ENCODE measurements around the gene DECR2. TPM values are rescaled to one million over a fixed set of nuclear protein-coding genes. Genes with fewer than 3 reads are reported as not detected.
A peak's percentile ranks its signal among the peaks of the same experiment; 100 is the strongest.

The DECR2 gene
- total and polyA plus RNA-seq, 11 donors = 6.9 to 20.6 (median 12.2) TPM

- DNase-seq (no peak), ATAC-seq (no peak)
- Histone ChIP-seq H3K27me3 (no peaks in the 10 kb centered on the region), H3K36me3 (peaks cover 0 to 7% (median 0%) of the 10 kb centered on the region in 9 donors), H3K4me3 (no peak overlapping the region), H3K9me3 (no peaks in the 10 kb centered on the region), H3K27ac (no peak overlapping the region), H3K4me1 (peaks cover 0 to 14% (median 4%) of the 10 kb centered on the region in 12 donors)
- intact Hi-C loops (cut with DNase I) = no loop called here
- TF ChIP-seq CTCF (IDR thresholded peaks at IDR 0.05) = no peak
- TF ChIP-seq POLR2A (IDR thresholded peaks at IDR 0.05) = no peak
- 89 to 92% (median 92%) methylated on average over 22 to 27 of the region's 27 CpGs for WGBS, 4 donors
These were observed 4.1 kb downstream of the DECR2 start for GRCh38 chr16:405548-406506.

GRCh38 chr16:407253-407652 is 5.6 kb downstream of the DECR2 start:
- Histone ChIP-seq H3K4me1 (peaks cover 0 to 6% (median 2%) of the 10 kb centered on the region in 12 donors), H3K27ac (no peak overlapping the region), H3K27me3 (no peaks in the 10 kb centered on the region), H3K9me3 (no peaks in the 10 kb centered on the region), H3K4me3 (no peak overlapping the region), H3K36me3 (peaks cover 0 to 19% (median 0%) of the 10 kb centered on the region in 9 donors)
- 89 to 95% (median 91%) methylated on average over 7 to 16 of the region's 16 CpGs; no CpG with 5 or more reads in 1 of the 4 donors for WGBS, 4 donors
- DNase-seq (no peak), ATAC-seq (no peak)
- intact Hi-C loops (cut with DNase I) = no loop called here
- TF ChIP-seq POLR2A (IDR thresholded peaks at IDR 0.05) (no peak), CTCF (IDR thresholded peaks at IDR 0.05) (no peak)

- Histone ChIP-seq H3K27ac (no peak overlapping the region), H3K4me3 (no peak overlapping the region), H3K9me3 (no peaks in the 10 kb centered on the region), H3K36me3 (peaks cover 0 to 19% (median 0%) of the 10 kb centered on the region in 9 donors), H3K4me1 (no peaks in the 10 kb centered on the region), H3K27me3 (no peaks in the 10 kb centered on the region)
- DNase-seq (no peak), ATAC-seq (peak in 1 of 4 donors; percentile 25)
- 92 to 95% (median 93%) methylated on average over 25 to 36 of the region's 36 CpGs for whole genome bisulfite sequencing, 4 donors
- intact Hi-C loops (cut with DNase I) = no loop called here
- TF ChIP-seq CTCF (IDR thresholded peaks at IDR 0.05) = no peak
- no peak for TF ChIP-seq POLR2A (IDR thresholded peaks at IDR 0.05)
These were observed 9.0 kb downstream of the DECR2 start for GRCh38 chr16:410516-411178.
